HL-60/S4 (cell line): Measurements from ENCODE around the gene UBASH3A.

ENCODE experiments used
- in situ Hi-C: fragments of 300-500 bp; cut with MboI; formaldehyde crosslinking; loops from 2 replicates; pipeline ENCODE4 v1.14.3; 2022; ENCODE audit warnings: low sequenced_read_pairs

Gene UBASH3A

GRCh38 chr21:42373908-42374455 is 29.7 kb upstream of the UBASH3A start:
- in situ Hi-C loops, result loop anchor here (10.0 kb wide), 1 partner anchor 49 kb away; no protein-coding TSS in a partner anchor

GRCh38 chr21:42374457-42374856 is 29.2 kb upstream of the UBASH3A start:
- in situ Hi-C loops, result loop anchor here (10.0 kb wide), 1 partner anchor 50 kb away; no protein-coding TSS in a partner anchor

- in situ Hi-C loops, result loop anchor here (10.0 kb wide), 1 partner anchor 50 kb away; no protein-coding TSS in a partner anchor
Observed at GRCh38 chr21:42374864-42375499, 28.7 kb upstream of the UBASH3A start.

- in situ Hi-C loops, result loop anchor here (10.0 kb wide), 1 partner anchor 51 kb away; no protein-coding TSS in a partner anchor
Observed at GRCh38 chr21:42375506-42375905, 28.2 kb upstream of the UBASH3A start.

GRCh38 chr21:42375966-42376337 is 27.8 kb upstream of the UBASH3A start:
- in situ Hi-C loops, result loop anchor here (10.0 kb wide), 1 partner anchor 51 kb away; no protein-coding TSS in a partner anchor

GRCh38 chr21:42376338-42376982 is 27.2 kb upstream of the UBASH3A start:
- in situ Hi-C loops, result loop anchor here (10.0 kb wide), 1 partner anchor 52 kb away; no protein-coding TSS in a partner anchor

- in situ Hi-C loops, result loop anchor here (10.0 kb wide), 1 partner anchor 53 kb away; no protein-coding TSS in a partner anchor
Observed at GRCh38 chr21:42377211-42377950, 26.3 kb upstream of the UBASH3A start.

GRCh38 chr21:42377951-42378340 is 25.8 kb upstream of the UBASH3A start:
- in situ Hi-C loops, result loop anchor here (10.0 kb wide), 1 partner anchor 53 kb away; no protein-coding TSS in a partner anchor

- in situ Hi-C loops, result loop anchor here (10.0 kb wide), 1 partner anchor 54 kb away; no protein-coding TSS in a partner anchor
Observed at GRCh38 chr21:42378418-42378817, 25.3 kb upstream of the UBASH3A start.

GRCh38 chr21:42379426-42380215 is 24.1 kb upstream of the UBASH3A start:
- in situ Hi-C loops, result loop anchor here (10.0 kb wide), 1 partner anchor 55 kb away; no protein-coding TSS in a partner anchor

- in situ Hi-C loops, result no loop called here
Observed at GRCh38 chr21:42381347-42381984, 22.2 kb upstream of the UBASH3A start.

- in situ Hi-C loops, result no loop called here
Observed at GRCh38 chr21:42382915-42383314, 20.8 kb upstream of the UBASH3A start.

GRCh38 chr21:42383331-42383730 is 20.4 kb upstream of the UBASH3A start:
- in situ Hi-C loops, result no loop called here

GRCh38 chr21:42384156-42384945 is 19.4 kb upstream of the UBASH3A start:
- in situ Hi-C loops, result no loop called here

- in situ Hi-C loops, result no loop called here
Observed at GRCh38 chr21:42384989-42385388, 18.7 kb upstream of the UBASH3A start.

- in situ Hi-C loops, result no loop called here
Observed at GRCh38 chr21:42385619-42386018, 18.1 kb upstream of the UBASH3A start.

- in situ Hi-C loops, result no loop called here
Observed at GRCh38 chr21:42386034-42386591, 17.6 kb upstream of the UBASH3A start.

- in situ Hi-C loops, result no loop called here
Observed at GRCh38 chr21:42387164-42387563, 16.5 kb upstream of the UBASH3A start.
